Breast epithelium (tissue), 4 donors: ENCODE data around the gene BCL2L1. TPM values are rescaled to one million over a fixed set of nuclear protein-coding genes. Genes with fewer than 3 reads are reported as not detected.

Source experiments
- DNase-seq, 2 donors: peaks; one replicate each; pipeline ENCODE4 v3.0.0-alpha.2; 2019; ENCODE audit warnings: low spot score in 2 of 2
- H3K27ac ChIP-seq, 2 donors: fragments of 200-600 bp; sonication (generic) in 1 of 2; one replicate each; pipeline ENCODE4 v1.5.1; 2016 to 2019; ENCODE audit warnings: mild to moderate bottlenecking in 1 of 2
- H3K27me3 ChIP-seq, 2 donors: fragments of 200-600 bp; sonication (generic) in 1 of 2; one replicate each; pipeline versions ENCODE4 v1.5.1 to v1.6.0; 2017 to 2019; ENCODE audit warnings: control low read depth in 1 of 2, mild to moderate bottlenecking in 1 of 2
- H3K36me3 ChIP-seq: fragments of 200-600 bp; one replicate; pipeline ENCODE4 v1.5.1; 2019
- H3K4me1 ChIP-seq, 2 donors: fragments of 200-600 bp; sonication (generic); one replicate each; pipeline ENCODE4 v1.5.1; 2016 to 2019; ENCODE audit warnings: control low read depth in 1 of 2
- H3K4me3 ChIP-seq, 3 donors: fragments of 200-600 bp; sonication (generic); 1 replicate in 2 of 3; 2 replicates in 1 of 3; pipeline ENCODE4 v1.5.1; 2016 to 2019; ENCODE audit warnings: mild to moderate bottlenecking in 3 of 3, moderate library complexity in 2 of 3
- H3K9me3 ChIP-seq, 2 donors: fragments of 200-600 bp; sonication (generic) in 1 of 2; one replicate each; pipeline ENCODE4 v1.5.1; 2016 to 2019; ENCODE audit warnings: control low read depth in 1 of 2
- CTCF ChIP-seq, 3 donors: fragments of 450-650 bp; IDR thresholded peaks; one replicate each; pipeline ENCODE4 v1.5.1; 2016 to 2017; ENCODE audit warnings: antibody characterized with exemption in 3 of 3, mild to moderate bottlenecking in 3 of 3, moderate library complexity in 3 of 3
- POLR2A ChIP-seq: fragments of 450-650 bp; IDR thresholded peaks from one replicate; pipeline ENCODE4 v1.6.1; 2016; ENCODE audit warnings: antibody characterized with exemption, mild to moderate bottlenecking, moderate library complexity
- POLR2AphosphoS5 ChIP-seq, 3 donors: sonication (generic); formaldehyde crosslinking; IDR thresholded peaks; one replicate each; pipeline ENCODE4 v1.6.1; 2017; ENCODE audit warnings: antibody characterized with exemption in 3 of 3
- intact Hi-C: fragments of 100-400 bp; cut with DNase I; formaldehyde crosslinking; loops from one replicate; pipeline ENCODE4 v1.15.1; 2023; ENCODE audit warnings: low total_unique reads
- total RNA-seq, 3 donors: library from RNA; depleted of rRNA; stranded (reverse); fragments of >200 nt; gene quantifications; one replicate each; pipeline ENCODE4 v1.1.0, GENCODE V29; 2016

BCL2L1 gene
- total RNA-seq, 3 donors from 2014 or later: 95.1 to 124 (median 117) TPM

GRCh38 chr20:31717478-31718201, 5.0 kb downstream of the BCL2L1 start:
- peak overlapping the region; percentile 100 for H3K27ac ChIP-seq
- no peaks in the 10 kb centered on the region for H3K36me3 ChIP-seq
- intact Hi-C loops: no loop called here
- TF ChIP-seq POLR2A (no peak), POLR2AphosphoS5 (IDR thresholded peaks at IDR 0.05) (peak in 1 of 3 donors; percentile 15)
- peaks cover 8 to 55% of the 10 kb centered on the region in 2 donors for H3K4me1 ChIP-seq
- no peaks in the 10 kb centered on the region for H3K9me3 ChIP-seq
- no peaks in the 10 kb centered on the region for H3K27me3 ChIP-seq
- peak overlapping the region; percentile 9 to 83 (median 73) for H3K4me3 ChIP-seq
- DNase-seq: no peak

- Histone ChIP-seq H3K36me3 (no peaks in the 10 kb centered on the region), H3K27ac (peak overlapping the region; percentile 100), H3K4me3 (peak overlapping the region in 2 of 3 donors; percentile 9 to 83), H3K9me3 (no peaks in the 10 kb centered on the region), H3K4me1 (peaks cover 12 to 60% of the 10 kb centered on the region in 2 donors), H3K27me3 (no peaks in the 10 kb centered on the region)
- DNase-seq: no peak
- TF ChIP-seq CTCF (IDR thresholded peaks at IDR 0.05) (no peak), POLR2A (no peak), POLR2AphosphoS5 (IDR thresholded peaks at IDR 0.05) (no peak)
- intact Hi-C loops: no loop called here
Observed at GRCh38 chr20:31716818-31717477, 5.7 kb downstream of the BCL2L1 start.

- no peaks in the 10 kb centered on the region for H3K9me3 ChIP-seq
- no peak for TF ChIP-seq POLR2AphosphoS5 (IDR thresholded peaks at IDR 0.05)
- no peak for TF ChIP-seq CTCF (IDR thresholded peaks at IDR 0.05)
- no peak for TF ChIP-seq POLR2A
- intact Hi-C loops: no loop called here
- H3K4me3 ChIP-seq: peak overlapping the region in 1 of 3 donors; percentile 83
- peak overlapping the region; percentile 100 for H3K27ac ChIP-seq
- H3K4me1 ChIP-seq: peaks cover 18 to 64% of the 10 kb centered on the region in 2 donors
- H3K36me3 ChIP-seq: no peaks in the 10 kb centered on the region
- DNase-seq: no peak
- H3K27me3 ChIP-seq: no peaks in the 10 kb centered on the region
Observed at GRCh38 chr20:31716351-31716750, 6.3 kb downstream of the BCL2L1 start.

- intact Hi-C loops: no loop called here
- peak overlapping the region in 1 of 3 donors; percentile 83 for H3K4me3 ChIP-seq
Observed at GRCh38 chr20:31715766-31716165, 6.9 kb downstream of the BCL2L1 start.

More at GRCh38 chr20:31715766-31716165, 6.9 kb downstream of the BCL2L1 start:
- H3K27ac ChIP-seq: peak overlapping the region; percentile 100
- TF ChIP-seq POLR2AphosphoS5 (IDR thresholded peaks at IDR 0.05): no peak
- no peak for TF ChIP-seq CTCF (IDR thresholded peaks at IDR 0.05)
- no peak for TF ChIP-seq POLR2A
- no peaks in the 10 kb centered on the region for H3K36me3 ChIP-seq
- no peaks in the 10 kb centered on the region for H3K9me3 ChIP-seq
- no peak for DNase-seq
- H3K27me3 ChIP-seq: no peaks in the 10 kb centered on the region
- H3K4me1 ChIP-seq: peaks cover 21 to 70% of the 10 kb centered on the region in 2 donors
